HTR-8/SVneo (cell line): ENCODE measurements around the gene NLRP5.

Experiments used
- DNase-seq: peaks from one replicate; pipeline ENCODE4 v3.0.0; 2011; ENCODE audit warnings: low spot score, mixed read lengths; ENCODE audit not compliant: insufficient read length
- FAIRE-seq: peaks from 2 replicates; lab custom pipeline; 2011; peaks lifted over from hg19 to GRCh38; lab: Jason Lieb, UNC

NLRP5 gene

DNA sequence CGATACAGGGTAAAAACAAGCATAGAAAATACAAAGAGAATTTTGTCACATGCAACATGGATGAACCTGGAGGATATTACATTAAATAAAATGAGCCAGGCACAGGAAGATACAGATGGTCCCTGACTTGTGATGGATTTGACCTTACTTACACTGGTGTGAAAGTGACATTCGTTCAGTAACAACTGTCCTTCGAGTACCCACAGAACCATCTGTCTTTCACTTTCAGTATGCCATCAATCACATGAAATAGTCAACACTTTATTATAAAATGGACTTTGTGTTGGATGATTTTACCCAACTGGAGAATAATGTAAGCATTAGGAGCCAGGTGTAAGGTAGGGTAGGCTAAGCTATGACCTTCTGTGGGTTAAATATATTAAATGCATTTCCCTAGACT, 83.1 kb downstream of the NLRP5 start:
- FAIRE-seq = no peak

GRCh38 chr19:56071151-56071550, 84.6 kb downstream of the NLRP5 start:
- no peak for FAIRE-seq
- no peak for DNase-seq

More for the DNA sequence above, 83.1 kb downstream of the NLRP5 start:
- no peak for DNase-seq

- DNase-seq = peak; percentile 50
- FAIRE-seq = no peak
Observed at GRCh38 chr19:56076498-56076897, 89.9 kb downstream of the NLRP5 start.

- no peak for FAIRE-seq
- no peak for DNase-seq
Observed at GRCh38 chr19:56079609-56080008, 93.0 kb downstream of the NLRP5 start.

- FAIRE-seq (no peak), DNase-seq (peak; percentile 50)
Observed at GRCh38 chr19:56080669-56081401, 94.3 kb downstream of the NLRP5 start.

GRCh38 chr19:56083668-56084067, 97.1 kb downstream of the NLRP5 start:
- DNase-seq (no peak), FAIRE-seq (no peak)

- FAIRE-seq = no peak
- no peak for DNase-seq
Observed at GRCh38 chr19:56084835-56085536, 98.4 kb downstream of the NLRP5 start.

GRCh38 chr19:56085571-56086275, 99.1 kb downstream of the NLRP5 start:
- FAIRE-seq (no peak), DNase-seq (no peak)

- FAIRE-seq = no peak
Observed at GRCh38 chr19:56086671-56087430, 100.3 kb downstream of the NLRP5 start.

GRCh38 chr19:56087647-56088496, 101.3 kb downstream of the NLRP5 start:
- no peak for DNase-seq
- no peak for FAIRE-seq

More at GRCh38 chr19:56086671-56087430, 100.3 kb downstream of the NLRP5 start:
- no peak for DNase-seq

- no peak for FAIRE-seq
- DNase-seq = no peak
Observed at GRCh38 chr19:56088497-56089215, 102.1 kb downstream of the NLRP5 start.

GRCh38 chr19:56089344-56089743, 102.8 kb downstream of the NLRP5 start:
- FAIRE-seq (no peak), DNase-seq (no peak)

GRCh38 chr19:56091066-56091490, 104.5 kb downstream of the NLRP5 start:
- DNase-seq (no peak), FAIRE-seq (no peak)

GRCh38 chr19:56091751-56092546, 105.4 kb downstream of the NLRP5 start:
- no peak for DNase-seq
- no peak for FAIRE-seq

GRCh38 chr19:56092685-56093631, 106.4 kb downstream of the NLRP5 start:
- FAIRE-seq = no peak

DNA sequence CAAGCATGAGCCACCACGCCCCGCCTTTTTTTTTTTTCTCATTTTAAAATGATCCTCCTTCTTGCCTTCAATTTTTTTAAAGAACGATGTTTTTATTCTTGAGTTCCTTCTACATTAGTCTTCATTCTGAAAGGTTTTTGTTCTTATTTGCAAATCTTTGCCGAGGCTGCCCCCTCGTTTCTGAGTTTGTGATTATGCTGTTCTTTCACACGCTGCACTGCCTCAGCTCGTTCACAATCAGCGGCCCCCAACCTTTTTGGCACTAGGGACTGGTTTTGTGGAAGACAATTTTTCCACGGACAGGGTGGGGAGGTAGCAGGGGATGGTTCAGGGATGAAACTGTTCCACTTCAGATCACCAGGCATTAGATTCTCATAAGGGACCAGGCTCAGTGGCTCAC, 107.9 kb downstream of the NLRP5 start:
- DNase-seq = no peak
- FAIRE-seq = no peak

More at GRCh38 chr19:56092685-56093631, 106.4 kb downstream of the NLRP5 start:
- no peak for DNase-seq

GRCh38 chr19:56096665-56097064, 110.1 kb downstream of the NLRP5 start:
- DNase-seq (no peak), FAIRE-seq (no peak)
